WTC11 (cell line): ENCODE measurements around the gene MYMK.

Experiments used
- AFF4 ChIP-seq: sonication (generic); formaldehyde crosslinking; IDR thresholded peaks from 2 replicates; pipeline ENCODE4 v1.8.1; 2023; ENCODE audit warnings: mild to moderate bottlenecking, missing genetic modification reagents, borderline replicate concordance
- CTCF ChIP-seq: fragments of 200-600 bp; IDR thresholded peaks from 2 replicates; pipeline ENCODE4 v1.8.0; 2022; ENCODE audit warnings: antibody characterized with exemption
- USF2 ChIP-seq: sonication (generic); formaldehyde crosslinking; IDR thresholded peaks from 2 replicates; pipeline ENCODE4 v1.8.1; 2023; ENCODE audit warnings: mild to moderate bottlenecking, missing genetic modification reagents, moderate library complexity

DNA sequence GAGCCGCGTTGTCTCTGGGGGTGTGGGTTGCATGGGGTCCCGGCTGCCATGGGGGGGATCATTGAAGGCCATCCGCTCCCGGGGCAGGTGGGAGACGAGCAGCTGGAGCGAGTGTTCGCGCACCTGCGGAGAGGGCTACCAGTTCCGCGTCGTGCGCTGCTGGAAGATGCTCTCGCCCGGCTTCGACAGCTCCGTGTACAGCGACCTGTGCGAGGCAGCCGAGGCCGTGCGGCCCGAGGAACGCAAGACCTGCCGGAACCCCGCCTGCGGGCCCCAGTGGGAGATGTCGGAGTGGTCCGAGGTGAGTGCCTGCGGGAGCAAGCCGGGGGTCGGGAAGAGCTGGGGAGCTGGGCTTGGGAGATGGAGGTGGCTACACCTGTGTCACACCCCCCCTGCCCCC is 43.4 kb upstream of the MYMK start:
- TF ChIP-seq CTCF (no peak), USF2 (CRISPR knock-in tag) (no peak), AFF4 (CRISPR knock-in tag) (no peak)
